IPS DF 6.9 (cell line): Measurements from ENCODE around the gene KCNT1.

Experiments
- DNase-seq: peaks from one replicate; pipeline ENCODE4 v3.0.0-alpha.2; 2013; ENCODE audit warnings: low read depth, low spot score
- H3K27ac ChIP-seq: one replicate; pipeline ENCODE4 v1.5.1; 2013; ENCODE audit warnings: low read length, control low read depth
- H3K27me3 ChIP-seq: 2 replicates; pipeline ENCODE4 v1.6.1; 2013; ENCODE audit warnings: mild to moderate bottlenecking, low read length; ENCODE audit not compliant: control insufficient read depth, insufficient read depth
- H3K36me3 ChIP-seq: 2 replicates; pipeline ENCODE4 v1.6.1; 2013; ENCODE audit warnings: low read length; ENCODE audit not compliant: control insufficient read depth, insufficient read depth
- H3K4me1 ChIP-seq: 2 replicates; pipeline ENCODE4 v1.6.1; 2013; ENCODE audit warnings: low read length; ENCODE audit not compliant: control insufficient read depth, insufficient read depth
- H3K4me3 ChIP-seq: 2 replicates; pipeline ENCODE4 v1.5.1; 2013; ENCODE audit warnings: mild to moderate bottlenecking, low read length
- H3K9me3 ChIP-seq: 2 replicates; pipeline ENCODE4 v1.6.1; 2013; ENCODE audit warnings: low read length, inconsistent platforms; ENCODE audit not compliant: control insufficient read depth, insufficient read depth
- WGBS: extraction: QIAGEN DNeasy Blood & Tissue Kit; methylation state at CpG from one replicate; pipeline ENCODE4 v1.1.7; 2013; ENCODE audit warnings: mixed read lengths, missing lambda C conversion rate; ENCODE audit not compliant: insufficient read length, insufficient coverage; 5-methylcytosine and 5-hydroxymethylcytosine counted together

KCNT1 gene

DNA sequence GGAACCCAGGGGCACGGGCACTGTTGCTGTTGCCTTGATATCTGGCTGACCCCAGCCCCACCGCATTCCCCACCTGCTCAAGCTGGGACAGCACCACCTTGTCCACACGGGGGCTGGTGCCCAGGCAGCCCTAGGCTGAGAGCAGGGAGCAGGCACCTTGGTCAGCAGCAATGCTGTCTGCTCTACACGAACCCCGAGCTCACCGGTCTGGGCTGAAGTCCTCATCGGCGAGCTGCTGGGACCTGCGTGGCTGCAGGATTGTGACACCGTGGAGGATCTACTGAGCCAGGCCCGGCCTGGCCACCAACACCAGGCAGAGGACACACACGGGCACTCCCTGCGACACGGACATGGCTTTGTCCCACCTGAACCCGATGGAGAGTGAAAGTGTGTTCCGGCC is 78.1 kb downstream of the KCNT1 start:
- Histone ChIP-seq H3K27ac (no peak overlapping the region), H3K36me3 (no peaks in the 10 kb centered on the region; the same call in 1 of the 2 replicates), H3K4me3 (no peak overlapping the region), H3K9me3 (no peaks in the 10 kb centered on the region), H3K4me1 (no peaks in the 10 kb centered on the region; the same call in 1 of the 2 replicates), H3K27me3 (no peaks in the 10 kb centered on the region)
- DNase-seq = no peak
- WGBS = no CpG with 5 or more reads among the region's 16 CpGs

DNA sequence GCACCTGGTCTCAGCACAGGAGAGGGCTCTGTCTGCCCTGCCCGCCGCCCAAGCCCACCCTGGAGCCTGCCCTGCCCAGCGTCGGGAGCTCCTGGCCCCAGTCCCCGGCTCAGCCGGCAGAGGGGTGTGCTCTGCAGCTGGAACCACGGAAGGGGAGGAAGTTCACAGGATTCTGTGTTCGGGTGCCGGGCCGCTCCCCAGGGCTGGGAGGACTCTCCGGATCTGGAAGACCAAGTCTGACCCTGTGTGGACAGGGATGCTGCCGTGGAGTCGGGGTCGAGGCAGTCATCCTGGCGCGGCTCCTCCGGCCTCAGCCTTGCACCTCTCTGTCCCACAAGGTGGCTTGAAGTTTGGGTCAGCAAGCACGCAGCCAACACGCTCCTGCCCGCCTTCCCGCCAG is 78.6 kb downstream of the KCNT1 start:
- H3K9me3 ChIP-seq = no peaks in the 10 kb centered on the region
- no peak overlapping the region for H3K27ac ChIP-seq
- no peak overlapping the region for H3K4me3 ChIP-seq
- no peaks in the 10 kb centered on the region; the same call in 1 of the 2 replicates for H3K36me3 ChIP-seq
- WGBS = no CpG with 5 or more reads among the region's 21 CpGs
- no peaks in the 10 kb centered on the region; the same call in 1 of the 2 replicates for H3K4me1 ChIP-seq
- H3K27me3 ChIP-seq = no peaks in the 10 kb centered on the region
- DNase-seq = no peak

DNA sequence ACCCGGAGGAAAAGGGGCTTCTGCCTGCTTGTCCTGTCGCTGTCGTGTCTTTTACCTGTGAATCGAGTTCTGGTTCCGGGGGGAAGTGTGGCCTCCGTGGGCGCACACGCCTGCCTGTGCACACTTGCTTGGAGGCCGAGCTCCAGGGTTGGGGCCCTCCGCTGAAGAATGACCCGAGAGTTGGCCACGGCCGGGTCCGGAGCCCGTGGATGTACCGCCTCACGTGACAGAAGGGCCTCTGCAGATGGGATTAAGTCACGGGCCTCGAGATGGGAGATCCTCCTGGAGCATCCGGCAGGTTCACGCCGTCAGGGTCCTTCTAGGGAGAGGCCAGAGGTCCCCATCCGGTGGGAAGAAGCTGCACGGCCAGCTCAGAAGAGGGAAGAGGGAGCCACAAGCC is 81.0 kb downstream of the KCNT1 start:
- H3K4me1 ChIP-seq = no peaks in the 10 kb centered on the region; the same call in 1 of the 2 replicates
- no peaks in the 10 kb centered on the region for H3K27me3 ChIP-seq
- no peak for DNase-seq
- H3K27ac ChIP-seq = no peak overlapping the region
- H3K4me3 ChIP-seq = no peak overlapping the region
- H3K36me3 ChIP-seq = no peaks in the 10 kb centered on the region; the same call in 1 of the 2 replicates
- H3K9me3 ChIP-seq = no peaks in the 10 kb centered on the region
- WGBS = no CpG with 5 or more reads among the region's 24 CpGs

DNA sequence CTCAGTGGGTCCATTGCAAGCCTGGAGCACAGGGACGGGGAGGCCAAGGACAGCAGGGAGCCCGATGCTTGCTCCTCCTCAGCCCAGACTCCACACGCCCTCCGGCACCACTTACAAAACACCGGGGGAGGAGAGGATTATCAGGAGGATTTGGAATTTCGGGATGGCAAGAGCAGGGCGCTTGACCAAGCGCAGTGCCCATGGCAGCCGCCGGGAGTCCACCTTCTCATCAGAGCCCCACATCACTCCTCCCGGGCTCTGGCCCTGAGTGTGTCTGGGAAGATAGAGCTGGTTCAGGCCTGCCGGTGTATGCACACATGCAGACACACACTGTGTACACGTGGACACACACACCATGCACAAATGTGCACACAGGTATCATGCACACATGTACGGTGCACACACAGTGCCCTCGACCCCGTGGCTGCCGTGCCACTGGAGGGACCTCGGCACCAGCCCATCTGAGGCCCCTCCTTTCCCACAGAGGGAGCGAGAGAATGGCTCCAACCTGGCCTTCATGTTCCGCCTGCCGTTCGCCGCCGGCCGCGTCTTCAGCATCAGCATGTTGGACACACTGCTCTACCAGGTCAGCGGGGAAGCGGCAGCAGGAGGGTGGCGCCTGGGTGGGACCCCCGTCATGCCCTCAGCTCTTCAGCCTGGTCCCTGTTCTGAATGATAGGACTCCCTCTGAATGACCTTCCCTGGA is 81.7 kb downstream of the KCNT1 start:
- Histone ChIP-seq H3K9me3 (no peaks in the 10 kb centered on the region), H3K4me1 (no peaks in the 10 kb centered on the region; the same call in 1 of the 2 replicates), H3K27ac (no peak overlapping the region), H3K27me3 (no peaks in the 10 kb centered on the region), H3K4me3 (no peak overlapping the region), H3K36me3 (no peaks in the 10 kb centered on the region; the same call in 1 of the 2 replicates)
- no peak for DNase-seq
- no CpG with 5 or more reads among the region's 30 CpGs for WGBS

DNA sequence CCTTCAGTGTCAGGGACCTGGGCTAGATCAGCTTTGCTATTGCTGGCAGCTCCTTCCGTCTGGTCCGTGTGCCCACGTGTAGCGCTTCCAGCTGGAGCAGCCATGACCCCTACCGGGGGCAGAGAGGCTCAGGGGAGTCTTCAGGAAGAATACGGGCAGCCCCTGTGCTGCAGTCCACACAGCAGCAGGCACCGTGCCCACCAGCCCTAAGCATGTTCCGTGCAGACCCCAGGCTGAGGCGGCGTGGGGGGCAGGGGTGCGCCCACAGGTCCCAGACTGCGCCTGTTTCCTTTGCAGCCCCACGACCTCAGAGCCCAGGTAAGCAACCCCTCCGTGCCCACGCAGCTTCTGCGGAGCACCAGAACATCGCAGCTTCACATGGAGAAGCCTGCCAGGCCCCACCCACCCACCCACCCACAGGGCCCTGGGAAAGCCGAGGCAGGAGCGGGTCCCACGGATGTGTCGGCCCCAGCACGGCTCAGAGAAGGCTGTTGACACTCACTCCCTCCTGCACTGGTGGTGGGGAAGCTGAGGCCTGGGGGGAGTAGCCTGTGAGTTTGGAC is 83.1 kb downstream of the KCNT1 start:
- no peak overlapping the region for H3K27ac ChIP-seq
- WGBS = no CpG with 5 or more reads among the region's 22 CpGs
- H3K9me3 ChIP-seq = no peaks in the 10 kb centered on the region
- no peaks in the 10 kb centered on the region for H3K27me3 ChIP-seq
- DNase-seq = no peak
- no peak overlapping the region for H3K4me3 ChIP-seq
- no peaks in the 10 kb centered on the region for H3K4me1 ChIP-seq
- H3K36me3 ChIP-seq = no peaks in the 10 kb centered on the region; the same call in 1 of the 2 replicates

DNA sequence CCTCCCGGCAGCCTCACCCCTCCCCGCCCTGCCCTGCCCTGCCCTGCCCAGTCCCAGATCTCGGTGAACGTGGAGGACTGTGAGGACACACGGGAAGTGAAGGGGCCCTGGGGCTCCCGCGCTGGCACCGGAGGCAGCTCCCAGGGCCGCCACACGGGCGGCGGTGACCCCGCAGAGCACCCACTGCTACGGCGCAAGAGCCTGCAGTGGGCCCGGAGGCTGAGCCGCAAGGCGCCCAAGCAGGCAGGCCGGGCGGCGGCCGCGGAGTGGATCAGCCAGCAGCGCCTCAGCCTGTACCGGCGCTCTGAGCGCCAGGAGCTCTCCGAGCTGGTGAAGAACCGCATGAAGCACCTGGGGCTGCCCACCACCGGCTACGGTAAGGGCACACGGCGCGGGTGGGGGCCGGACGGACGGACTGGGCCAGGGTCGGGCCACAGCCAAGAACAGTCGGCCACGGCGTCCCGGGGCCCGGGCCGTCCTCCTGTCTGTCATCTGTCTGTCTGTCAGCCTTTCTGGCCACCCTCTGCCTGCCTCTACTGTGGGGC is 84.2 kb downstream of the KCNT1 start:
- Histone ChIP-seq H3K4me1 (no peaks in the 10 kb centered on the region), H3K9me3 (no peaks in the 10 kb centered on the region), H3K4me3 (no peak overlapping the region), H3K36me3 (no peaks in the 10 kb centered on the region; the same call in 1 of the 2 replicates), H3K27me3 (no peaks in the 10 kb centered on the region), H3K27ac (no peak overlapping the region)
- DNase-seq = no peak
- WGBS = no CpG with 5 or more reads among the region's 44 CpGs

DNA sequence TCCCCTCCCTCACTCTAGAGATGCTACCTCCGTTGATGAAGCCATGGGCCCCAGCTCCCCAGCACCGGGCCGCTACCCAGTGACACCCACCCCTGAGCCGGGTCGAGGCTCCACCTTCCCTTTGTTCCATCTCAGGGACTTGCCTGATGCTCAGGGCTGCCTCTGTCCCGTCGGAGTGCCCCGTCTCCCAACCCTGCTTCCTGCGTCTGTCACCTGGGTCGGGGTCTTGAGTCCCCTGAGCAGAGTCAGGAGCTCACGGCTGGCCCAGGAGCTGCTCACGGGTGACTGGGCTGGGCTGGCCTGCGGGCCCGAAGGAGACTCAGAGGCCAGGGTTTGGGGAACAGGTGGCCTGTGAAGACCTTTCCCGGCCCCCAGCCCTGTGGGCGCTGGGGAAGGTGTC is 85.3 kb downstream of the KCNT1 start:
- Histone ChIP-seq H3K4me1 (no peaks in the 10 kb centered on the region), H3K4me3 (no peak overlapping the region), H3K27me3 (no peaks in the 10 kb centered on the region), H3K9me3 (no peaks in the 10 kb centered on the region), H3K36me3 (no peaks in the 10 kb centered on the region; the same call in 1 of the 2 replicates), H3K27ac (no peak overlapping the region)
- no peak for DNase-seq
- no CpG with 5 or more reads among the region's 16 CpGs for WGBS

DNA sequence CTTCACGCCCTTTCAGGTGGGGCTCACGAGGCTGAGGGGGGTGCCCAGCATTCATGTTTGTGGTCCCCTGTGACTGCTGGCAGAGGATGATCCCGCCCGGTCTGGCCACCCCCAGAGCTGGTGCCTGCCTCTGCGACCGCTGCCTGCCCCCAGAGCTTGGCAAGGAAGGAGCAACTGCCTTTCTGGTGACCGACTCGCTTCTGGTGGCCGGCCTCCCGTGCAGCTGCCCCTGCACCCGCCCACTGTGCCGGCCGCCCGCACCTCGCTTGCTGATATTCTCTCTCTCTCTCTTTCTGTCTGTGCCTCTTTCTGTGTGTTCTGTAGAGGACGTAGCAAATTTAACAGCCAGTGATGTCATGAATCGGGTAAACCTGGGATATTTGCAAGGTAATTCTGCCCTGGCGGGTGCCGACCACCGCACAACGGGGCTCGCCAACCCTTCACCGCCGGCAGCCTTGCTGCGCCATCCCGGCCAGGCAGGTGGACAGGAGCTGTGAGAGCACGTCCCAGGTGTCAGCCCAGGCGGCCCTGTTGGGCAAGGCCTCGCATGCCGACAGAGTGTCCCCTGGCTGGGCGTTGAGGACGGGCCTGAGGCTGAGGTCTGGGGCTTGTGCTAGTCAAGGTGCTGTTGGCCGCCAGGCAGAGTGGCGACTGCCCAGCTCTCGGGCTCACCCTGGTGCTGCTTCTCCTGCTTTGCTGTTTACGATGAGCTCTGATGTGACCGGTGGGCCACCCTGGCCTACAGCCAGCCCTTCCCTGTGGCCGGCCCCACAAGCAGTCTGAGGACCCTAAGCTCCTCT is 86.0 kb downstream of the KCNT1 start:
- Histone ChIP-seq H3K27ac (no peak overlapping the region), H3K27me3 (no peaks in the 10 kb centered on the region), H3K9me3 (no peaks in the 10 kb centered on the region), H3K4me1 (no peaks in the 10 kb centered on the region), H3K36me3 (no peaks in the 10 kb centered on the region; the same call in 1 of the 2 replicates), H3K4me3 (no peak overlapping the region)
- no CpG with 5 or more reads among the region's 38 CpGs for WGBS
- no peak for DNase-seq

DNA sequence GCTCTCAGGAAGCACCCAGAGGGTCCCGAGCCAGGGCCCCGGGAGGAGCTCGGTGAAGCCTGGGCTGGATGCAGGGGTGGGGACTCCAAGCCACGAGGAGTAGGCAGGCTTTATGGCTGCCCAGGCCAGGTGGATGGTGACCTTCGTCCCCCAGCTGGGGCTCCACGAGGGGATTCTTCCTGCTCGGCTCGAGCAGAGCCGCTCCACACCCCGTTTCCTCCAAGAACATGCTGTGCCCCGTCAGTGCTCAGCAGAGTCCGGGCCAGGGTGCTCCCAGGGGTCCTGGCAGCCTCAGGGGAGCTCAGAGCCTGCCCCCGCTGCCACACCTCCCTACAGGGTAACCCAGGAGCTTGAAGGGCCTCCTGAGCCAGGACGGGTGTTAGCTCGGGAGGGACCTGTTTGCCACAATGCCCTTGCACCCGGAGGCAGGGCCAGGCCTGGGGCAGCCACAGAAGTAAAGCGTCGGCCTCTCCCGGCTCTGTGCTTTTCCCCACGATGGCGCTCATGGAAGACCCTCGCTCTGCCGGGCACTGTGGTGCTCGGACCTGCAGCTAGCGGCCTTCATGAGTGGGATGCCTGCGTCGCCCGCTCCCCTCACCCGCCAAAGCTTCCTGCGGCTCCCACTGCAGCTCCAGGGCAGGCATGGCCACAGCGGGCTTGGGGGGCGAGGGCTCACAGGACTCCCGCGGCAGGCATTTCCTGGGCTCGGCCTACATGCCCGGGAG is 86.8 kb downstream of the KCNT1 start:
- H3K27ac ChIP-seq = no peak overlapping the region
- no peaks in the 10 kb centered on the region for H3K4me1 ChIP-seq
- no peaks in the 10 kb centered on the region for H3K27me3 ChIP-seq
- H3K9me3 ChIP-seq = no peaks in the 10 kb centered on the region
- DNase-seq = no peak
- no peaks in the 10 kb centered on the region; the same call in 1 of the 2 replicates for H3K36me3 ChIP-seq
- no peak overlapping the region for H3K4me3 ChIP-seq
- no CpG with 5 or more reads among the region's 36 CpGs for WGBS

DNA sequence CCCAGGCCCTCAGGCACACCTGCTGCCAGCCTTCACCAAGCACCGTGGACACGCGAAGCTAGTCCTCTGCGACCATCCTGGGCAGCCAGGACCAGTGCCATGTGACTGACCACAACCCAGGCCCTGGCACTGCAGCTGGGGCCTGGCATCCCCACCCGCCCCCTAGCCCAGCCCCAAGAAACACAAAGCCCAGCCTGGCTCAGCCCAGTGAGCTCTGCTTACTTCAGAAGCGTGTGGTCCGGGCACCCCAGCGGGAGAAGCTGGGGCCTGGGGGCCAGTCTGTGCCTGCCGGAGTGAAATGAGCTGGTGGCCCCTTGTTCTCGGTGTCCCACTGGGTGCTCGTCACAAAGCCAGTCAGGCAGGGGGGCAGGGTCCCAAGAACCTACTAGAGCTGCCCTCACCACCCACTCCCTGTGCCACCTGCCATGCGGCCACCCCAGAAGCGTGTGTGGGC is 87.9 kb downstream of the KCNT1 start:
- Histone ChIP-seq H3K27ac (no peak overlapping the region), H3K27me3 (no peaks in the 10 kb centered on the region), H3K4me3 (no peak overlapping the region), H3K36me3 (no peaks in the 10 kb centered on the region; the same call in 1 of the 2 replicates), H3K9me3 (no peaks in the 10 kb centered on the region), H3K4me1 (no peaks in the 10 kb centered on the region)
- no CpG with 5 or more reads among the region's 13 CpGs for WGBS
- DNase-seq = no peak
